Panc1 (cell line): Measurements from ENCODE around the gene PSMB7. TPM values are rescaled to one million over a fixed set of nuclear protein-coding genes. Genes with fewer than 3 reads are reported as not detected.

Experiments used
- ATAC-seq: fragments of 200-7000 bp; cut with Tn5 transposase; 2 replicates; pipeline ENCODE4 v1.9.1; 2020; ENCODE audit warnings: mild to moderate bottlenecking, moderate library complexity
- BruUV-seq: library from RNA; stranded (reverse); fragments of 400-500 nt; replicated peaks from 2 replicates; lab custom pipeline; 2021; lab: Mats Ljungman, UMichigan
- CTCF ChIA-PET: fragments of 300-600 bp; sonication (Branson Sonifier 250); formaldehyde crosslinking; loops from one replicate; lab custom pipeline; 2022; ENCODE audit warnings: antibody characterized with exemption; lab: Charles Lee
- POLR2A ChIA-PET: fragments of 300-600 bp; sonication (Branson Sonifier 250); formaldehyde crosslinking; loops from one replicate; lab custom pipeline; 2022; ENCODE audit warnings: antibody characterized with exemption; lab: Charles Lee
- DNase-seq: peaks from one replicate; pipeline ENCODE4 v3.0.0-alpha.2; 2010; ENCODE audit warnings: low read depth, low spot score
- H3K27ac ChIP-seq: 2 replicates; pipeline ENCODE4 v1.5.1; 2011; ENCODE audit warnings: mild to moderate bottlenecking, low read length, inconsistent platforms
- H3K27me3 ChIP-seq: fragments of 200-500 bp; sonication (Bioruptor generic); 2 replicates; pipeline ENCODE4 v1.6.0; 2014; ENCODE audit warnings: low read length, inconsistent platforms; ENCODE audit not compliant: control insufficient read depth, insufficient read depth
- H3K36me3 ChIP-seq: fragments of 200-500 bp; sonication (Bioruptor generic); 2 replicates; pipeline ENCODE4 v1.5.1; 2014; ENCODE audit warnings: inconsistent platforms, mild to moderate bottlenecking, low read length, moderate library complexity; ENCODE audit not compliant: control insufficient read depth, insufficient read depth
- H3K4me1 ChIP-seq: 2 replicates; pipeline ENCODE4 v1.5.1; 2011; ENCODE audit warnings: inconsistent platforms, mild to moderate bottlenecking, low read length, moderate library complexity; ENCODE audit not compliant: control insufficient read depth, insufficient read depth
- H3K4me3 ChIP-seq, 2 experiments: 2 replicates each; pipeline ENCODE4 v1.5.1; 2011 to 2012; ENCODE audit warnings: low read depth in 2 of 2, low read length in 2 of 2, mild to moderate bottlenecking in 2 of 2, inconsistent platforms in 1 of 2, moderate library complexity in 1 of 2
- H3K9me3 ChIP-seq: fragments of 200-500 bp; sonication (Bioruptor generic); 2 replicates; pipeline ENCODE4 v1.5.1; 2014; ENCODE audit warnings: low read depth, mild to moderate bottlenecking, inconsistent platforms, low read length, moderate library complexity; ENCODE audit not compliant: control insufficient read depth, insufficient read depth
- POLR2AphosphoS5 ChIP-seq: IDR thresholded peaks from 2 replicates; pipeline ENCODE4 v1.6.1; 2012; ENCODE audit warnings: mild to moderate bottlenecking, low read depth, low read length, moderate library complexity
- SIN3A ChIP-seq: IDR thresholded peaks from 2 replicates; pipeline ENCODE4 v1.6.1; 2012; ENCODE audit warnings: low read depth, mild to moderate bottlenecking, low read length, moderate library complexity, borderline replicate concordance; ENCODE audit not compliant: insufficient read depth
- TCF7L2 ChIP-seq: IDR thresholded peaks from 2 replicates; pipeline ENCODE4 v1.6.1; 2011; ENCODE audit warnings: mild to moderate bottlenecking, low read depth, low read length, inconsistent platforms
- in situ Hi-C: cut with HindIII; loops from 2 replicates; pipeline ENCODE4 v1.10.0; 2016; ENCODE audit warnings: low sequenced_read_pairs, low pct_unique_long_range_greater_than_20kb
- intact Hi-C: fragments of 100-400 bp; cut with micrococcal nuclease; formaldehyde crosslinking; loops from one replicate; pipeline ENCODE4 v1.10.0; 2022; ENCODE audit not compliant: unreplicated experiment
- total RNA-seq: library from RNA; stranded (reverse); gene quantifications from one replicate; pipeline ENCODE4 v1.2.1, GENCODE V29; 2021; ENCODE audit not compliant: unreplicated experiment
- TF ChIP-seq, protein P1 (sequence below): fragments of 450-650 bp; IDR thresholded peaks from 2 replicates; pipeline ENCODE4 v1.5.1; 2017; ENCODE audit warnings: mild to moderate bottlenecking
- TF ChIP-seq, protein P2 (sequence below), 2 experiments: IDR thresholded peaks; 2 replicates each; pipeline ENCODE4 v1.6.1; 2011 to 2012; ENCODE audit warnings: low read depth in 2 of 2, control low read depth in 1 of 2, low read length in 1 of 2, mild to moderate bottlenecking in 1 of 2, moderate library complexity in 1 of 2; ENCODE audit not compliant: insufficient read depth in 1 of 2

The PSMB7 gene
- total RNA-seq, 1 experiment from 2014 or later, result 167 TPM

GRCh38 chr9:124357721-124358361, 57.4 kb downstream of the PSMB7 start:
- DNase-seq, result no peak
- no peaks in the 10 kb centered on the region for H3K27me3 ChIP-seq
- POLR2A ChIA-PET, result no interaction called here
- intact Hi-C loops, result no loop called here
- no peak overlapping the region for H3K4me3 ChIP-seq
- no peak for TF ChIP-seq SIN3A
- no peak for TF ChIP-seq POLR2AphosphoS5
- TF ChIP-seq, protein P1, sequence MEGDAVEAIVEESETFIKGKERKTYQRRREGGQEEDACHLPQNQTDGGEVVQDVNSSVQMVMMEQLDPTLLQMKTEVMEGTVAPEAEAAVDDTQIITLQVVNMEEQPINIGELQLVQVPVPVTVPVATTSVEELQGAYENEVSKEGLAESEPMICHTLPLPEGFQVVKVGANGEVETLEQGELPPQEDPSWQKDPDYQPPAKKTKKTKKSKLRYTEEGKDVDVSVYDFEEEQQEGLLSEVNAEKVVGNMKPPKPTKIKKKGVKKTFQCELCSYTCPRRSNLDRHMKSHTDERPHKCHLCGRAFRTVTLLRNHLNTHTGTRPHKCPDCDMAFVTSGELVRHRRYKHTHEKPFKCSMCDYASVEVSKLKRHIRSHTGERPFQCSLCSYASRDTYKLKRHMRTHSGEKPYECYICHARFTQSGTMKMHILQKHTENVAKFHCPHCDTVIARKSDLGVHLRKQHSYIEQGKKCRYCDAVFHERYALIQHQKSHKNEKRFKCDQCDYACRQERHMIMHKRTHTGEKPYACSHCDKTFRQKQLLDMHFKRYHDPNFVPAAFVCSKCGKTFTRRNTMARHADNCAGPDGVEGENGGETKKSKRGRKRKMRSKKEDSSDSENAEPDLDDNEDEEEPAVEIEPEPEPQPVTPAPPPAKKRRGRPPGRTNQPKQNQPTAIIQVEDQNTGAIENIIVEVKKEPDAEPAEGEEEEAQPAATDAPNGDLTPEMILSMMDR, result peak; percentile 69; the same call in 1 of the 2 replicates
- in situ Hi-C loops, result no loop called here
- CTCF ChIA-PET, result no interaction called here
- H3K36me3 ChIP-seq, result no peaks in the 10 kb centered on the region
- peak; percentile 12; the same call in 1 of the 2 replicates for ATAC-seq
- peaks cover 47% of the 10 kb centered on the region for H3K4me1 ChIP-seq
- peak overlapping the region; percentile 42 for H3K27ac ChIP-seq
- H3K9me3 ChIP-seq, result no peaks in the 10 kb centered on the region
- no TSS peak for BruUV-seq

DNA sequence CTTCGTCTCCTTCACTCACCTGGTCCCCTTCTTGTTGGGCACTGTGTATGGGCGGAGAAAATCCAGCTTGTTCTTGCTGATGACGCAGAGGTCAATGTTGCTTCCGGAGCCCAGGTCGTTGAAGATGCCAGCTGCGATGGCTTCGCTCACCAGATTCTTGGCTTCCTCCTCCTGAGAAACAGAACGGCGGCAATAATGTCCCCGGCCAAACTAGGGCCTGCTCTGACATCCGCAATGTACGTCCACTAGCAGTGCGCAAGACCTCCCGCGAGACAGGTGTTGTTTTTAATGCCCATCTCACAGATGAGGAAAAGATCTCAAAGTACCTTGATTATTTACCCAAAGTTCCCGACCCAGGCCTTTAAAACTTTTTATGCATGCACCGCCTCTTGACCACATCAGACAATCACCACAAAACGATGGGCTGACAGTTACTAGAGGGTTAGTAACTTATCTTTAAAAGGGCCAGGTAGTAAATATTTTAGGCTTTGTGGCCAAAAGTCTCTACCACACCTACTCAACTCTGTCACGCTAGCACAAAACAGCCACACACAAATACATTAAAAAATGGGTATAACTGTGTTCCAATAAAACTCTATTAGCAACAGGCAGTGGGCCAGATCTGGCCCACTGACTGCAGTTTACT, 58.4 kb downstream of the PSMB7 start:
- Histone ChIP-seq H3K27me3 (no peaks in the 10 kb centered on the region), H3K36me3 (0 out of 2 replicates have a peak, but pooled peaks cover 2% of the 10 kb centered on the region), H3K4me3 (no peak overlapping the region), H3K9me3 (no peaks in the 10 kb centered on the region), H3K4me1 (peaks cover 47% of the 10 kb centered on the region), H3K27ac (peak overlapping the region; percentile 61)
- ChIA-PET POLR2A (no interaction called here), CTCF (no interaction called here)
- no TSS peak for BruUV-seq
- intact Hi-C loops (no loop called here), in situ Hi-C loops (no loop called here)
- DNase-seq, result no peak
- TF ChIP-seq, protein P1, result no peak
- no peak for TF ChIP-seq POLR2AphosphoS5
- TF ChIP-seq, protein P2, sequence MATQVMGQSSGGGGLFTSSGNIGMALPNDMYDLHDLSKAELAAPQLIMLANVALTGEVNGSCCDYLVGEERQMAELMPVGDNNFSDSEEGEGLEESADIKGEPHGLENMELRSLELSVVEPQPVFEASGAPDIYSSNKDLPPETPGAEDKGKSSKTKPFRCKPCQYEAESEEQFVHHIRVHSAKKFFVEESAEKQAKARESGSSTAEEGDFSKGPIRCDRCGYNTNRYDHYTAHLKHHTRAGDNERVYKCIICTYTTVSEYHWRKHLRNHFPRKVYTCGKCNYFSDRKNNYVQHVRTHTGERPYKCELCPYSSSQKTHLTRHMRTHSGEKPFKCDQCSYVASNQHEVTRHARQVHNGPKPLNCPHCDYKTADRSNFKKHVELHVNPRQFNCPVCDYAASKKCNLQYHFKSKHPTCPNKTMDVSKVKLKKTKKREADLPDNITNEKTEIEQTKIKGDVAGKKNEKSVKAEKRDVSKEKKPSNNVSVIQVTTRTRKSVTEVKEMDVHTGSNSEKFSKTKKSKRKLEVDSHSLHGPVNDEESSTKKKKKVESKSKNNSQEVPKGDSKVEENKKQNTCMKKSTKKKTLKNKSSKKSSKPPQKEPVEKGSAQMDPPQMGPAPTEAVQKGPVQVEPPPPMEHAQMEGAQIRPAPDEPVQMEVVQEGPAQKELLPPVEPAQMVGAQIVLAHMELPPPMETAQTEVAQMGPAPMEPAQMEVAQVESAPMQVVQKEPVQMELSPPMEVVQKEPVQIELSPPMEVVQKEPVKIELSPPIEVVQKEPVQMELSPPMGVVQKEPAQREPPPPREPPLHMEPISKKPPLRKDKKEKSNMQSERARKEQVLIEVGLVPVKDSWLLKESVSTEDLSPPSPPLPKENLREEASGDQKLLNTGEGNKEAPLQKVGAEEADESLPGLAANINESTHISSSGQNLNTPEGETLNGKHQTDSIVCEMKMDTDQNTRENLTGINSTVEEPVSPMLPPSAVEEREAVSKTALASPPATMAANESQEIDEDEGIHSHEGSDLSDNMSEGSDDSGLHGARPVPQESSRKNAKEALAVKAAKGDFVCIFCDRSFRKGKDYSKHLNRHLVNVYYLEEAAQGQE (IDR thresholded peaks at IDR 0.05; ENCODE audit: insufficient read depth in 1 of 2, low read depth in 2 of 2, low read length in 1 of 2), result no peak
- no peak for TF ChIP-seq SIN3A
- no peak for TF ChIP-seq TCF7L2
- no peak for ATAC-seq
